ENCODE measurements around the gene CXCL9.
"Not testable (repeated sequence)": the region's sequence is repeated elsewhere in the genome, so short reads cannot be mapped to it uniquely, and the experiment has no call there.

Gene CXCL9

GRCh38 chr4:75997081-75997480 lies 10.2 kb downstream of the CXCL9 start:
- DNase-seq (ENCODE audit: low read depth): no peak
- no peaks in the 10 kb centered on the region for H3K4me1 ChIP-seq (ENCODE audit: control insufficient read depth, insufficient read depth, low read length)
- no peaks in the 10 kb centered on the region for H3K36me3 ChIP-seq (ENCODE audit: control insufficient read depth, insufficient read depth, low read length, severe bottlenecking)
- H3K9ac ChIP-seq (ENCODE audit: low read length): no peak overlapping the region
- no peaks in the 10 kb centered on the region for H3K27me3 ChIP-seq (replicated peaks; ENCODE audit: control insufficient read depth, insufficient read depth, low read length)
- no peak overlapping the region for H3K4me3 ChIP-seq (ENCODE audit: low read length)
- H3K9me3 ChIP-seq (ENCODE audit: control insufficient read depth, low read length): no peaks in the 10 kb centered on the region

DNA sequence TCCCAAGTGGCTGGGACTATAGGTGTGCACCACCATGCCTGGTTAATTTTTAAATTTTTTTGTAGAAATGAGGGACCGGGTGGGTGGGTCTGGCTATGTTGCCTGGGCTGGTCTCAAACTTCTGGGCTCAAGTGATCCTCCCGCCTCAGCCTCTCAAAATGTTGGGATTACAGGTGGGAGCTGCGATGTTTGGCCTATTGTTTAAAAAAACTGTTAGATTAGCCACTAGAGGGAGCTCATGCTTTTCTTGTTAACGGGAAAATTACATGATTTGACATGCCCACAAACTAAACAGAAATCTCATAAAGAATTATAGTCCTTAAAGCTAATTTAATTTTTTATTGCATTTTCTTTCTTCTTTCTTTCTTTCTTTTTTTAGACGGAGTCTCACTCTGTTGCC lies 11.6 kb downstream of the CXCL9 start:
- H3K9ac ChIP-seq (ENCODE audit: low read length): no peak overlapping the region
- H3K4me3 ChIP-seq (ENCODE audit: low read length): no peak overlapping the region
- H3K27me3 ChIP-seq (replicated peaks; ENCODE audit: control insufficient read depth, insufficient read depth, low read length): no peaks in the 10 kb centered on the region
- H3K4me1 ChIP-seq (ENCODE audit: control insufficient read depth, insufficient read depth, low read length): no peaks in the 10 kb centered on the region
- no peaks in the 10 kb centered on the region for H3K9me3 ChIP-seq (ENCODE audit: control insufficient read depth, low read length)
- peak; percentile 91 for DNase-seq (ENCODE audit: low read depth)
- no peaks in the 10 kb centered on the region for H3K36me3 ChIP-seq (ENCODE audit: control insufficient read depth, insufficient read depth, low read length, severe bottlenecking)

GRCh38 chr4:75992462-75992861 lies 14.8 kb downstream of the CXCL9 start:
- no peak for DNase-seq (ENCODE audit: low read depth)
- H3K9me3 ChIP-seq (ENCODE audit: control insufficient read depth, low read length): no peaks in the 10 kb centered on the region
- H3K36me3 ChIP-seq (ENCODE audit: control insufficient read depth, insufficient read depth, low read length, severe bottlenecking): no peaks in the 10 kb centered on the region
- H3K9ac ChIP-seq (ENCODE audit: low read length): no peak overlapping the region
- peaks cover 18% of the 10 kb centered on the region for H3K4me1 ChIP-seq (ENCODE audit: control insufficient read depth, insufficient read depth, low read length)
- H3K27me3 ChIP-seq (replicated peaks; ENCODE audit: control insufficient read depth, insufficient read depth, low read length): no peaks in the 10 kb centered on the region
- H3K4me3 ChIP-seq (ENCODE audit: low read length): no peak overlapping the region

- peak; percentile 54 for DNase-seq (ENCODE audit: low read depth)
- Histone ChIP-seq H3K4me1 (ENCODE audit: control insufficient read depth, insufficient read depth, low read length) (peaks cover 18% of the 10 kb centered on the region), H3K9ac (ENCODE audit: low read length) (peak overlapping the region; percentile 97), H3K27me3 (replicated peaks; ENCODE audit: control insufficient read depth, insufficient read depth, low read length) (no peaks in the 10 kb centered on the region), H3K36me3 (ENCODE audit: control insufficient read depth, insufficient read depth, low read length, severe bottlenecking) (no peaks in the 10 kb centered on the region), H3K9me3 (ENCODE audit: control insufficient read depth, low read length) (no peaks in the 10 kb centered on the region), H3K4me3 (ENCODE audit: low read length) (peak overlapping the region; percentile 89)
Observed at GRCh38 chr4:75989846-75990528, 17.3 kb downstream of the CXCL9 start.

DNA sequence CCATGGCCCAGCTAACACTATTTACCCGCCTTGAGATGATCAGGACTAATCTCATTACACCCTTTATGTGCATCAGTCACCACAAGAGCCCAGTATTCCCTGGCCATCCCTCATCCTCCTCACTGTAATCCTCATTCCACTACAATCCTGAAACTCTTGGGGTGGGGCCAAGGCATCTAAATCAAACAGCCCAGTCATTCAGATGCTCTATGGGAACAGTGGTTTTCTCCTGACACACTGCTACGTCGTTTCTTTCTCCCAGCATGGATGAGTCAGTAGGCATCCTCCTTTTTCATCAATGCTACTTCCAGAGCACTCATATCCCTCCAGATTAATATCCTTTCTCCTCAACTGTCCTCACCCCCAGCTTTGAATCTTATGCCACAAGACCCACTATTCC lies 22.2 kb downstream of the CXCL9 start:
- Histone ChIP-seq H3K27me3 (replicated peaks; ENCODE audit: control insufficient read depth, insufficient read depth, low read length) (no peaks in the 10 kb centered on the region), H3K9ac (ENCODE audit: low read length) (no peak overlapping the region), H3K4me3 (ENCODE audit: low read length) (no peak overlapping the region), H3K36me3 (ENCODE audit: control insufficient read depth, insufficient read depth, low read length, severe bottlenecking) (peaks cover 20% of the 10 kb centered on the region), H3K4me1 (ENCODE audit: control insufficient read depth, insufficient read depth, low read length) (peaks cover 18% of the 10 kb centered on the region), H3K9me3 (ENCODE audit: control insufficient read depth, low read length) (no peaks in the 10 kb centered on the region)
- DNase-seq (ENCODE audit: low read depth): peak; percentile 45

- no peak overlapping the region for H3K9ac ChIP-seq (ENCODE audit: low read length)
- peaks cover 3% of the 10 kb centered on the region for H3K9me3 ChIP-seq (ENCODE audit: control insufficient read depth, low read length)
- H3K36me3 ChIP-seq (ENCODE audit: control insufficient read depth, insufficient read depth, low read length, severe bottlenecking): peaks cover 57% of the 10 kb centered on the region
- no peak for DNase-seq (ENCODE audit: low read depth)
- no peak overlapping the region for H3K4me3 ChIP-seq (ENCODE audit: low read length)
- no peaks in the 10 kb centered on the region for H3K4me1 ChIP-seq (ENCODE audit: control insufficient read depth, insufficient read depth, low read length)
- H3K27me3 ChIP-seq (replicated peaks; ENCODE audit: control insufficient read depth, insufficient read depth, low read length): no peaks in the 10 kb centered on the region
Observed at GRCh38 chr4:75980576-75980975, 26.7 kb downstream of the CXCL9 start.

DNA sequence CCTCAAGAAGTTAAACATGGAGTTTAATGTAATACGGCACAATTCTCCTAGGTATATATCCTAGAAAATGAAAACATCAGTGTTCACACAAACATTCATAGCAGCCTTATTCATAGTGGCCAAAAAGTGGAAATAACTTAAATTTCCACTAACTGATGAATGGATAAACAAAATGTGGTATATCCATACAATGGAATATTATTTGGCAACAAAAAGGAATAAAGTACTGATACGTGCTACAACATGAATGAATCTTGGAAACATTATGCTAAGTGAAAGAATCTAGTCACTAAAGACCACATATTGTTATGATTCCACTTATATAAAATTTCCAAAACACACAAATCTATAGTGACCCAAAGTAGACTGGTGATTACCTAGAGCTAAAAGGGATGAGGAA lies 31.1 kb downstream of the CXCL9 start:
- no peak for DNase-seq (ENCODE audit: low read depth)
- Histone ChIP-seq H3K4me1 (ENCODE audit: control insufficient read depth, insufficient read depth, low read length) (no peaks in the 10 kb centered on the region), H3K9me3 (ENCODE audit: control insufficient read depth, low read length) (peaks cover 3% of the 10 kb centered on the region), H3K36me3 (ENCODE audit: control insufficient read depth, insufficient read depth, low read length, severe bottlenecking) (peaks cover 87% of the 10 kb centered on the region), H3K9ac (ENCODE audit: low read length) (no peak overlapping the region), H3K4me3 (ENCODE audit: low read length) (no peak overlapping the region), H3K27me3 (replicated peaks; ENCODE audit: control insufficient read depth, insufficient read depth, low read length) (no peaks in the 10 kb centered on the region)

DNA sequence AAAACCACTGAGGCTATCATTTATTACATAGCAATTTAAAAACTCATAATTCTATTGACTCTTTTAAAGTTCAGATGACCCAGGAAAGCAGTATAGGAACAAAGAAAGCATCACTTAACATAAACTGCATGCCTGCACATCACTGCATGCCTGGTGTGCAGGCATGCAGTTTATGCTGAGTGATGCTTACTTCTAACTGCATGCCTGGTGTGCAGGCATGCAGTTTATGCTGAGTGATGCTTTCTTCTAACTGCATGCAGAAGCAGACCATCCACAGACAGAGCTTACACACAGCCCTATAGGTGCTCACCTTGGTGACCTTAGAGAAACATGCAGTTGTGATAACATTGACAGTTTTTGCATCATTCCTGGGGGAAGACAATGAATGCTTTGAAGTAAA lies 33.5 kb downstream of the CXCL9 start:
- Histone ChIP-seq H3K4me1 (ENCODE audit: control insufficient read depth, insufficient read depth, low read length) (no peaks in the 10 kb centered on the region), H3K9ac (ENCODE audit: low read length) (no peak overlapping the region), H3K36me3 (ENCODE audit: control insufficient read depth, insufficient read depth, low read length, severe bottlenecking) (peaks cover 93% of the 10 kb centered on the region), H3K9me3 (ENCODE audit: control insufficient read depth, low read length) (peaks cover 3% of the 10 kb centered on the region), H3K4me3 (ENCODE audit: low read length) (no peak overlapping the region), H3K27me3 (replicated peaks; ENCODE audit: control insufficient read depth, insufficient read depth, low read length) (no peaks in the 10 kb centered on the region)
- DNase-seq (ENCODE audit: low read depth): no peak

- DNase-seq (ENCODE audit: low read depth): no peak
- Histone ChIP-seq H3K9me3 (ENCODE audit: control insufficient read depth, low read length) (peaks cover 4% of the 10 kb centered on the region), H3K9ac (ENCODE audit: low read length) (no peak overlapping the region), H3K4me3 (ENCODE audit: low read length) (no peak overlapping the region), H3K36me3 (ENCODE audit: control insufficient read depth, insufficient read depth, low read length, severe bottlenecking) (peaks cover 100% of the 10 kb centered on the region), H3K27me3 (replicated peaks; ENCODE audit: control insufficient read depth, insufficient read depth, low read length) (no peaks in the 10 kb centered on the region), H3K4me1 (ENCODE audit: control insufficient read depth, insufficient read depth, low read length) (no peaks in the 10 kb centered on the region)
Observed at GRCh38 chr4:75968084-75968483, 39.2 kb downstream of the CXCL9 start.

GRCh38 chr4:75963558-75963957 lies 43.8 kb downstream of the CXCL9 start:
- H3K4me1 ChIP-seq (ENCODE audit: control insufficient read depth, insufficient read depth, low read length): no peaks in the 10 kb centered on the region
- DNase-seq (ENCODE audit: low read depth): no peak
- H3K9me3 ChIP-seq (ENCODE audit: control insufficient read depth, low read length): peaks cover 4% of the 10 kb centered on the region
- no peak overlapping the region for H3K4me3 ChIP-seq (ENCODE audit: low read length)
- H3K36me3 ChIP-seq (ENCODE audit: control insufficient read depth, insufficient read depth, low read length, severe bottlenecking): peaks cover 91% of the 10 kb centered on the region
- no peak overlapping the region for H3K9ac ChIP-seq (ENCODE audit: low read length)
- H3K27me3 ChIP-seq (replicated peaks; ENCODE audit: control insufficient read depth, insufficient read depth, low read length): no peaks in the 10 kb centered on the region

GRCh38 chr4:75962072-75962471 lies 45.2 kb downstream of the CXCL9 start:
- H3K27me3 ChIP-seq (replicated peaks; ENCODE audit: control insufficient read depth, insufficient read depth, low read length); H3K9me3 ChIP-seq (ENCODE audit: control insufficient read depth, low read length); DNase-seq (ENCODE audit: low read depth); H3K4me1 ChIP-seq (ENCODE audit: control insufficient read depth, insufficient read depth, low read length); H3K4me3 ChIP-seq (ENCODE audit: low read length); H3K9ac ChIP-seq (ENCODE audit: low read length): not testable (repeated sequence)
- peaks cover 91% of the 10 kb centered on the region for H3K36me3 ChIP-seq (ENCODE audit: control insufficient read depth, insufficient read depth, low read length, severe bottlenecking)

DNA sequence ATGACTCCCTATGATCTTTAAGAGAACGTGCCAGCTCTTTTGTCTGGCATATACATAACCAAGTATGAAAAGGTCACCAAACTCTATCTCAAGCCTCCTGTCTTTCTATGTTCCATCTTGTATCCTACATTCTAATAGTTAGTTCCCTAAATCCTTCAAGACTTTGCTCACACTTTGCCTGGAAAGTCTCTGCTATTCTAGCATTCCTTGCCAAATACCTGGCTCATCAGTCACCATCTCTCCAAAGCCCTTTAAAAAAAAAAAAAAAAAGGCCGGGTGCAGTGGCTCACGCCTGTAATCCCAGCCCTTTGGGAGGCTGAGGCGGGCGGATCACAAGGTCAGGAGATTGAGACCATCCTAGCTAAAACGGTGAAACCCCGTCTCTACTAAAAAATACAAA lies 48.8 kb downstream of the CXCL9 start:
- not testable (repeated sequence) for H3K4me3 ChIP-seq (ENCODE audit: low read length); H3K9ac ChIP-seq (ENCODE audit: low read length); H3K4me1 ChIP-seq (ENCODE audit: control insufficient read depth, insufficient read depth, low read length); DNase-seq (ENCODE audit: low read depth); H3K27me3 ChIP-seq (replicated peaks; ENCODE audit: control insufficient read depth, insufficient read depth, low read length); H3K9me3 ChIP-seq (ENCODE audit: control insufficient read depth, low read length)
- H3K36me3 ChIP-seq (ENCODE audit: control insufficient read depth, insufficient read depth, low read length, severe bottlenecking): peaks cover 85% of the 10 kb centered on the region
